HG03442 (cell line): ENCODE results near the gene SV2C.

Source experiments
- ATAC-seq: cut with Tn5 transposase; IDR thresholded peaks from one replicate; pipeline ENCODE4 v1.9.1; 2021; ENCODE audit warnings: mild to moderate bottlenecking, moderate library complexity; ENCODE audit not compliant: unreplicated experiment

Gene SV2C

GRCh38 chr5:76402251-76402885 is 319.2 kb downstream of the SV2C start:
- ATAC-seq = peak; percentile 25

GRCh38 chr5:76402886-76403765 is 319.9 kb downstream of the SV2C start, which contains the start of gene IQGAP2:
TSS of gene IQGAP2 (plus strand) at chr5:76403285. CDS start at chr5:76403546, 261 bp downstream.
- ATAC-seq = peak; percentile 51
